A673 (cell line): ENCODE results near the gene SOD2. TPM values are rescaled to one million over a fixed set of nuclear protein-coding genes. Genes with fewer than 3 reads are reported as not detected.

Experiments
- BruUV-seq: library from RNA; stranded (reverse); fragments of 400-500 nt; replicated peaks from 2 replicates; lab custom pipeline; 2021; lab: Mats Ljungman, UMichigan
- CTCF ChIA-PET: fragments of 300-600 bp; sonication (Branson Sonifier 250); formaldehyde crosslinking; loops from one replicate; lab custom pipeline; 2022; ENCODE audit warnings: antibody characterized with exemption; lab: Charles Lee
- POLR2A ChIA-PET: fragments of 300-600 bp; sonication (Branson Sonifier 250); formaldehyde crosslinking; loops from one replicate; lab custom pipeline; 2022; ENCODE audit warnings: antibody characterized with exemption; ENCODE audit not compliant: low non-redundant PET; lab: Charles Lee
- DNase-seq: peaks from one replicate; pipeline ENCODE4 v3.0.0-alpha.2; 2015; ENCODE audit warnings: low spot score
- H3K27ac ChIP-seq: fragments of 200-600 bp; sonication (generic); 2 replicates; pipeline ENCODE4 v1.5.1; 2016; ENCODE audit warnings: mixed run types, low read depth, mild to moderate bottlenecking, mixed read lengths, antibody characterized with exemption, low read length; ENCODE audit not compliant: poor library complexity, severe bottlenecking
- H3K27me3 ChIP-seq: fragments of 200-600 bp; sonication (generic); replicated peaks from 2 replicates; pipeline ENCODE4 v1.6.1; 2017; ENCODE audit warnings: mixed run types, low read depth, mild to moderate bottlenecking, mixed read lengths, antibody characterized with exemption, low read length; ENCODE audit not compliant: insufficient read depth, poor library complexity
- H3K36me3 ChIP-seq: fragments of 200-600 bp; sonication (generic); 2 replicates; pipeline ENCODE4 v1.6.1; 2016; ENCODE audit warnings: mixed run types, mild to moderate bottlenecking, mixed read lengths, antibody characterized with exemption, low read length; ENCODE audit not compliant: insufficient read depth, poor library complexity, severe bottlenecking
- H3K4me1 ChIP-seq: fragments of 200-600 bp; sonication (generic); 2 replicates; pipeline ENCODE4 v1.6.1; 2017; ENCODE audit warnings: mixed run types, mild to moderate bottlenecking, mixed read lengths, antibody characterized with exemption, low read length; ENCODE audit not compliant: insufficient read depth, poor library complexity, severe bottlenecking
- H3K4me3 ChIP-seq: fragments of 200-600 bp; sonication (generic); 2 replicates; pipeline ENCODE4 v1.5.1; 2016; ENCODE audit warnings: low read depth, mixed run types, mild to moderate bottlenecking, mixed read lengths, low read length; ENCODE audit not compliant: poor library complexity, severe bottlenecking
- H3K9me3 ChIP-seq: fragments of 200-600 bp; sonication (generic); 2 replicates; pipeline ENCODE4 v1.6.1; 2016; ENCODE audit warnings: mixed run types, low read depth, mild to moderate bottlenecking, mixed read lengths, antibody characterized with exemption, low read length; ENCODE audit not compliant: poor library complexity, severe bottlenecking
- EZH2 ChIP-seq: fragments of 200-600 bp; sonication (generic); IDR thresholded peaks from 2 replicates; pipeline ENCODE4 v1.6.1; 2017; ENCODE audit warnings: borderline replicate concordance, low read depth, mild to moderate bottlenecking, mixed read lengths, antibody characterized with exemption, low read length; ENCODE audit not compliant: poor library complexity, severe bottlenecking
- intact Hi-C: fragments of 100-400 bp; cut with micrococcal nuclease; formaldehyde crosslinking; loops from one replicate; pipeline ENCODE4 v1.10.0; 2022; ENCODE audit not compliant: unreplicated experiment
- total RNA-seq: library from RNA; stranded (reverse); gene quantifications from 2 replicates; pipeline ENCODE4 v1.2.3, GENCODE V29; 2021
- TF ChIP-seq, protein P1 (sequence below): fragments of 300-800, 200-600 bp; sonication (generic); conservative IDR thresholded peaks from 2 replicates; pipeline ENCODE4 v1.5.1; 2017; ENCODE audit warnings: low read depth, mild to moderate bottlenecking, antibody characterized with exemption, low read length, moderate library complexity, mixed read lengths

SOD2 gene
- total RNA-seq, 1 experiment from 2014 or later: 159 TPM

DNA sequence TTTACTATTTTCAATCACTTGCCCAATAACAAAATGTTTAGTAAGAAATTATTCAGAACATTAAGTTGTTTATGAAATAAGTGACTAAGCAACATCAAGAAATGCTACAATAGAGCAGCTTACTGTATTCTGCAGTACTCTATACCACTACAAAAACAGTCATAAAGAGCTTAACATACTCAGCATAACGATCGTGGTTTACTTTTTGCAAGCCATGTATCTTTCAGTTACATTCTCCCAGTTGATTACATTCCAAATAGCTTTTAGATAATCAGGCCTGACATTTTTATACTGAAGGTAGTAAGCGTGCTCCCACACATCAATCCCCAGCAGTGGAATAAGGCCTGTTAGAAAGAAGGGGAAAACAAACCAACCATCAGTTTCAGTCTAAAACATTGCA is 10.7 kb downstream of the SOD2 start:
- ChIA-PET CTCF (no interaction called here), POLR2A (interaction anchor here (0.7 kb wide), 1 partner anchor 514 kb away, joined by 3 read pairs; no protein-coding TSS in a partner anchor)
- no TSS peak for BruUV-seq

DNA sequence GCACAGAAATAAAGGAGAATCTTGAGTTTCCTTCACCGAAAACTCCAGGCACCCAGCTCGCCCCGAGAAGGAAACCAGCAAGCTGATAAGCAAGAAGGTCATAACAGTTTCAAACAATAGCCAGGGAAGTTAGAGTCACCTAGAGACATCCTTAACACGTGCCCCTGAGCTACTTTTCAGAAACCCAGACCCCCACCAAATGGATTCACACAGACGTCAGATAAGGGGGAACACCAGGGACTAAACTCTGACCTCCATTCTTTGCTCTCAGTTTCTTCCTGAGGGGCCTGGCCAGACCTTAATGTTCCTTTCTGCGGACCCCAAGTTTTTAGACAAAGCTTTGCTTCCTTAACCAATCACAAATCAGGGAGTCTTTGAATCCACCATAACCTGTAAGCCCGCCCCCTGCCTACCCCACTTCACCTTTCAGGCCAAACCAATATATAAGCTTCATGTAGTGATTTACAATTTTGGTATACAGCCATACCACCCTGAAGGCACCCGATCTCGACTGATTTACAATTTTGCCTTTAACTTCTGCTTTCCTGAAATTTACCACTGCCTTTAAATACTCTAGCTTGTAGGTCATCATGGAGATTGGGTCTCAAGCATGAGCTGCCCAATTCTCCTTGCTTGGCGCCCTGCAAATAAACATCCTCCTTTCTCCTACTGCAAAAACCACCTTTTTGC is 11.7 kb downstream of the SOD2 start:
- ChIA-PET CTCF (no interaction called here), POLR2A (interaction anchor here (0.5 kb wide), 1 partner anchor 9 kb away, joined by 3 read pairs; no protein-coding TSS in a partner anchor)
- H3K4me1 ChIP-seq: no peaks in the 10 kb centered on the region
- no peak for TF ChIP-seq EZH2
- TF ChIP-seq, protein P1, sequence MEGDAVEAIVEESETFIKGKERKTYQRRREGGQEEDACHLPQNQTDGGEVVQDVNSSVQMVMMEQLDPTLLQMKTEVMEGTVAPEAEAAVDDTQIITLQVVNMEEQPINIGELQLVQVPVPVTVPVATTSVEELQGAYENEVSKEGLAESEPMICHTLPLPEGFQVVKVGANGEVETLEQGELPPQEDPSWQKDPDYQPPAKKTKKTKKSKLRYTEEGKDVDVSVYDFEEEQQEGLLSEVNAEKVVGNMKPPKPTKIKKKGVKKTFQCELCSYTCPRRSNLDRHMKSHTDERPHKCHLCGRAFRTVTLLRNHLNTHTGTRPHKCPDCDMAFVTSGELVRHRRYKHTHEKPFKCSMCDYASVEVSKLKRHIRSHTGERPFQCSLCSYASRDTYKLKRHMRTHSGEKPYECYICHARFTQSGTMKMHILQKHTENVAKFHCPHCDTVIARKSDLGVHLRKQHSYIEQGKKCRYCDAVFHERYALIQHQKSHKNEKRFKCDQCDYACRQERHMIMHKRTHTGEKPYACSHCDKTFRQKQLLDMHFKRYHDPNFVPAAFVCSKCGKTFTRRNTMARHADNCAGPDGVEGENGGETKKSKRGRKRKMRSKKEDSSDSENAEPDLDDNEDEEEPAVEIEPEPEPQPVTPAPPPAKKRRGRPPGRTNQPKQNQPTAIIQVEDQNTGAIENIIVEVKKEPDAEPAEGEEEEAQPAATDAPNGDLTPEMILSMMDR: no peak
- intact Hi-C loops: no loop called here
- no peak overlapping the region for H3K27ac ChIP-seq
- DNase-seq: no peak
- TSS peak; percentile 21 for BruUV-seq
- peaks cover 45% of the 10 kb centered on the region for H3K36me3 ChIP-seq
- no peaks in the 10 kb centered on the region for H3K27me3 ChIP-seq
- H3K4me3 ChIP-seq: no peak overlapping the region
- no peaks in the 10 kb centered on the region for H3K9me3 ChIP-seq

More for the DNA sequence above, 10.7 kb downstream of the SOD2 start:
- Histone ChIP-seq H3K27me3 (no peaks in the 10 kb centered on the region), H3K27ac (no peak overlapping the region), H3K4me1 (no peaks in the 10 kb centered on the region), H3K36me3 (peaks cover 51% of the 10 kb centered on the region), H3K9me3 (no peaks in the 10 kb centered on the region), H3K4me3 (no peak overlapping the region)
- intact Hi-C loops: no loop called here
- no peak for DNase-seq
- TF ChIP-seq EZH2: no peak
- TF ChIP-seq, protein P1: no peak

DNA sequence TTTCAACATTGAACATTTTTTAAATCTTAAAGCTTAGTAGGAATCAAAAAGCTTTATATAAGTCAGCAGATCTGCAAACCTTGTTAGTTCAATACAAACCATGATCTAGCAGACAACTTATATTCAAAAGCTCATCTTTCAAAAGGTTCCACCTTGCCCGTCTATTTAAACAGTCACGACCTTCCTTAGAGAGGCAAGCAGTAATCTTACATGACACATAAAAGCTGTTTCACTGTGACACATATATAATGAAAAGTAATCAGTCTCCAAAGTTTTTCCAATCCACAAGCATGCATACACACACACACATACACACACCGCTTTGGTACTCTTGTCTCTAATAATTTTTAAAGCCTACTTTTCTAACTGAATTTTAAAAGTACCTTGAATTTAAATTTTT is 12.9 kb downstream of the SOD2 start:
- no peaks in the 10 kb centered on the region for H3K27me3 ChIP-seq
- H3K4me3 ChIP-seq: no peak overlapping the region
- no peak overlapping the region for H3K27ac ChIP-seq
- no TSS peak for BruUV-seq
- no peaks in the 10 kb centered on the region for H3K4me1 ChIP-seq
- peaks cover 35% of the 10 kb centered on the region for H3K36me3 ChIP-seq
- CTCF ChIA-PET: no interaction called here
- DNase-seq: no peak
- TF ChIP-seq, protein P1: no peak
- no peak for TF ChIP-seq EZH2
- POLR2A ChIA-PET: no interaction called here
- no peaks in the 10 kb centered on the region for H3K9me3 ChIP-seq
- intact Hi-C loops: no loop called here
